CD4-positive, alpha-beta T cell treated with Interleukin-2 at 100 ng/mL for 4 hours (primary cell): ENCODE data around the gene NUDCD3.
A peak's percentile ranks its signal among the peaks of the same experiment; 100 is the strongest.
"Not testable (repeated sequence)": the region's sequence is repeated elsewhere in the genome, so short reads cannot be mapped to it uniquely, and the experiment has no call there.

ENCODE experiments used
- DNase-seq: peaks from one replicate; pipeline ENCODE4 v3.0.0-alpha.2; 2020; ENCODE audit warnings: low spot score

Gene NUDCD3

GRCh38 chr7:44517175-44517574 lies 26.7 kb upstream of the NUDCD3 start:
- no peak for DNase-seq

GRCh38 chr7:44515590-44516268 lies 25.3 kb upstream of the NUDCD3 start:
- no peak for DNase-seq

- DNase-seq: no peak
Measured at GRCh38 chr7:44512736-44513135, 22.3 kb upstream of the NUDCD3 start.

- no peak for DNase-seq
Measured at GRCh38 chr7:44511863-44512468, 21.5 kb upstream of the NUDCD3 start.

GRCh38 chr7:44511236-44511635 lies 20.8 kb upstream of the NUDCD3 start:
- DNase-seq: no peak

- no peak for DNase-seq
Measured at GRCh38 chr7:44508328-44509030, 18.0 kb upstream of the NUDCD3 start.

- not testable (repeated sequence) for DNase-seq
Measured at GRCh38 chr7:44506592-44507288, 16.3 kb upstream of the NUDCD3 start.

- no peak for DNase-seq
Measured at GRCh38 chr7:44505595-44505994, 15.1 kb upstream of the NUDCD3 start.

GRCh38 chr7:44498230-44498954 lies 7.9 kb upstream of the NUDCD3 start:
- DNase-seq: no peak

- DNase-seq: no peak
Measured at GRCh38 chr7:44497155-44498027, 6.9 kb upstream of the NUDCD3 start.

- no peak for DNase-seq
Measured at GRCh38 chr7:44496385-44496784, 5.9 kb upstream of the NUDCD3 start.

- DNase-seq: no peak
Measured at GRCh38 chr7:44494960-44495359, 4.5 kb upstream of the NUDCD3 start.

- DNase-seq: no peak
Measured at GRCh38 chr7:44491229-44491628, 771 bp upstream of the NUDCD3 start.

- peak; percentile 45 for DNase-seq
Measured at GRCh38 chr7:44489955-44490350, 505 bp downstream of the NUDCD3 start.

- no peak for DNase-seq
Measured at GRCh38 chr7:44488955-44489354, 1.5 kb downstream of the NUDCD3 start.

- DNase-seq: no peak
Measured at GRCh38 chr7:44486693-44487092, 3.8 kb downstream of the NUDCD3 start.

- no peak for DNase-seq
Measured at GRCh38 chr7:44486001-44486400, 4.5 kb downstream of the NUDCD3 start.

GRCh38 chr7:44484482-44485313 lies 5.8 kb downstream of the NUDCD3 start:
- DNase-seq: no peak

GRCh38 chr7:44482502-44483485 lies 7.7 kb downstream of the NUDCD3 start:
- no peak for DNase-seq
